HG02885 (cell line): Measurements from ENCODE around the gene AKR7A2.

ENCODE experiments used
- ATAC-seq: cut with Tn5 transposase; IDR thresholded peaks from one replicate; pipeline ENCODE4 v1.9.1; 2021; ENCODE audit warnings: mild to moderate bottlenecking; ENCODE audit not compliant: unreplicated experiment, poor library complexity

AKR7A2 gene

DNA sequence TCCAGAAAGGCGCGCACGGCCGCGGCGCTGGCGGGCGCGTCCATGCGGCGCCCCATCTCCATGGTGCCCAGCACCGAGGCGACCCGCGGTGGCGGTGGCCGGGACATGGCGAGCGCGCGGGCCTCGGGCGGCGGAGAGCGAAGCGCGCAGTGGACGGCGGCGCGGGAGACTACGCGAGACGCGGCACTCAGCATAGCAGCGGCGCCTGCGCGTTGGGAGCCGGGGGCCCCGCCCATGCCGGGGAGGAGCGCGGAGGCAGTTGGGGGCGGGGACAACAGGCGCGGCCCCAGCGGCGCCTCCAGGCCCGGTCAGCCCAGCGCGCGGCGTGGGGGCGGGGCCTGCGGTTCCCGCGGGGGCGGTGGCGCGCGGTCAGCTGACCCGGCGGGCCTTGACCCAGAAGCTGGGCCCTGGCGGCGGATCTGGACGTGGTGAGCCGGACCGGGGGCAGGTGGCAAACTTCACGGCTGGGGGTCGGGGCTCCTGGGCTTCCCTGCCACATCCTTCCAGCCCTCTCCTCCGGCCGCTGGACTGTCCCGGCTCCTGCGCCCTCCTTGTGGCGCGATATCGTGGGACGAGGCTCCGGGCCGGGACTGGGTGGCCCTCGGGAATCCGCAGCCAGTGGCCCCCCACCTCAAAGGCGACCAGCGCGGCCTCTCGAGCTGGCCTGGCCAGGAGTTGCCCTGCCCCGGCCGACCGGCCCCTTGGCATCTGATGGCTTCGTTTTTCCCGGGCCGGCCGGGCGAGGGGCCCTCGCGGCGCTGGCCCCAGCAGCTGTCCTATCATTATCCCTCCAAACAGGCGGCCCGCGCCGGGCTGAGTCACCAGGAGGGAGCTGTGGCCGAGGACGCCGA, at the start of gene AKR7A2, which contains the start of gene SLC66A1:
Gene AKR7A2, minus strand, starts transcription at position 214 of the 851 bp plus-strand sequence. Its CDS starts 20 bp downstream, at position 194.
Gene SLC66A1, plus strand, starts transcription at position 396 of the 851 bp plus-strand sequence. CDS start 5,352 bp downstream, outside the sequence.
- ATAC-seq, result peak; percentile 78

DNA sequence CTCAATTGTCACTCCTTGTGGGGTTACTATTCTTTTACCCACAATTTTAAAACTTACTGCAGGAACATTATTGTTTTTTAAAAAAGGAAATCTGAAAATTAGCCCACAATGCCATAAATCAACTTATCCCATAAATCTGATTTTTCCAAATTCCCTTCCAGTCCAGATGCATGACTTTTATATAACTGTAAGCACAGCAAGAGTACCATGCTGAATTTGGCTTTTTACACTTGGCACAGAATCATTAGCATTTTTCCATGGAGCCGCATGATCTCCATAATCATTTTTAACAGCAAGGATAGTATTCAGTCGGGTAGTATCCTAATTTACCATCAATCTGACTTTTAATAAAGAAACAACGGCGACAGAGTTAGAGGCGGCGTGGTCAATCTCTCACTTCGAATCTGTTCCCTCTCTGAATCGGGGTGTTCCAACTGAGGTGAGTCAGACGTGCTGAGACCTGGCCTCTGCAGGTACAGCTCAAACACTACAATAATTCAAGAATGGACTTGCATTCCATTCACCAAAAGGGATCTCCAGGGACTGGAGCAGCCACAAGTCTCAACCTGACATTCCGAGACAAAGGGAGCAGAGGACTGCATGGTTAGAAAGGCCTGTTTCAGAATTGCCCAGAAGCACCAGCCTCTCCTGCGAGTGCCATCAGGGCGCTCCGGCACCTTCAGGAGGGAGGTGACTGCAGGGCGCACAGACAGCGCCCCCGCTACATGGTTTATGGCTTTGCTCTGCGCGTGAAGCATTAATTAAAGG, 49.1 kb upstream of the AKR7A2 start:
- ATAC-seq, result no peak

DNA sequence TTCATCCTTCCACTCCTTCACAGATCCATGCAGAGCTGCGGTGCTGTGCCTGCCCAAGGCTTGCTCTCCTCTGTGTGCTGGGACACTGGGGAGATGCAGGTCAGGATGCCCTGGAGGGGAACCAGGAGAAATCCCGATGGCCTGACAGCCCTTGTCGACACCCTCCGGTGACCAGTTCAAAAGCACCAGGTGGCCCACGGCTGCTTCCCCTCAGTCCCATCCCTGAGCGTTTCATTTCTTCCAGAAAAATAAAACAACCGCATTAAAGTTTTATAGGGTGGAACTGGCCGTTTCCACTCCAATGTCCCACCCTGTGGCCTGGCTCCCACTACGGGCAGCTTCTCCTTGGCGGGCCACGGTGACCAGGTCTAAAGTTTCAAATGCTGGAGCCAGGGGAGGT, 48.5 kb upstream of the AKR7A2 start:
- no peak for ATAC-seq

DNA sequence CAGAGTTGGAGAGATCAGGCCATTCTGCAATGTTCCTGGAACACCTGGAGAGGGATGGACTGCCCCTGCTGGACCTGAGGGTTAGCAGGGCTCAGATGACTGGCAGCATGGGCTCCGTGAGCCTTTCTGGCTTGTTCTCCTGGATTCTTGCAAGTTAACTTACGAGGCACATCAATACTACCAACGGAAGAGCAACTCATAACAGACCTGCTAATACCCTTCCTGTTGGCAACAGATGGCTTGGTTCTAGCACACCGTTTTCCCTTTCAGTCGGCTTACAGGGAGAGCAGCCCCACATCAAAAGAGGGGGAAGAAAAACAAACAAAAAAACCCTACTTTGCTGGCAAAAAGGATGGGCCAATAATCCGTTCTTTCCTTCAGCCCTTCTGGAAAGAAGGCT, 48.1 kb upstream of the AKR7A2 start:
- ATAC-seq, result no peak

DNA sequence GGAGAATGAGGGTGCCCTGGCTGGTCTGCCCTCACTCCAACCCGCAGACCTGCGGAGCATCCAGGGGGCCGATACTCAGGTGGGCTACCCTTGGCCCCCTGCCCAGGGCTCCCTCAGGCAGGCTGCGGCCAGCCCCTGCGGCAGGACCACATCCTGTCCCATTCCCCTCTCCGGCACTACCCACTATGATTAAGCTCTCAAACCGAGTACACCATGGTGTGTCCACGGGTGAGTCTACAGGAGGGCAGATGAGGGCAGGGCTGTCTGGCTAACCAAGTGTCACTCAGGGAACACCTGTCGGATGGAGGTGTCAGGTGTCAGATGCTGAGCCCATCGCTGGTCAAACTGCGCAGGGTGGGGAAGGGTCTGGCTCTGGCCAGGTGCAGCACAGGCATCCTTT, 47.4 kb upstream of the AKR7A2 start:
- no peak for ATAC-seq

DNA sequence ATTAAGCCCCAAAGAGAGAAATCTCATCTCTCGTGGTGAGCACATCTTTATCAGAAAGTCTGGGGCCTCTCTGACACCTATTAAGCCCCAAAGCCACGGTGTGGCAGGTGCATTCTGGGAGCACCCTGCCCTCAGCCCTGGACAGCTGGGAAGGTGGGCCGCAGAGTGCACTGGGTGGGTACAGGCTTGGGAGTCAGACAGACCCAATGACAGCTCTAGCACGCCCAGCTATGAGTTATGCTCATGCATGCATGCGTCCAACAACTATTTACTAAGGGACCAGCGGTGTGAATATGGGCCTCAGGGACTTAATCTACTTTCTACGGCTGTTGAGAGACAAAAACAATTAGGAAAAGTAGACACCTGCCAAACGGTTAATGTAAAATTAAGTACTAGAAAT, 46.8 kb upstream of the AKR7A2 start:
- ATAC-seq, result no peak

DNA sequence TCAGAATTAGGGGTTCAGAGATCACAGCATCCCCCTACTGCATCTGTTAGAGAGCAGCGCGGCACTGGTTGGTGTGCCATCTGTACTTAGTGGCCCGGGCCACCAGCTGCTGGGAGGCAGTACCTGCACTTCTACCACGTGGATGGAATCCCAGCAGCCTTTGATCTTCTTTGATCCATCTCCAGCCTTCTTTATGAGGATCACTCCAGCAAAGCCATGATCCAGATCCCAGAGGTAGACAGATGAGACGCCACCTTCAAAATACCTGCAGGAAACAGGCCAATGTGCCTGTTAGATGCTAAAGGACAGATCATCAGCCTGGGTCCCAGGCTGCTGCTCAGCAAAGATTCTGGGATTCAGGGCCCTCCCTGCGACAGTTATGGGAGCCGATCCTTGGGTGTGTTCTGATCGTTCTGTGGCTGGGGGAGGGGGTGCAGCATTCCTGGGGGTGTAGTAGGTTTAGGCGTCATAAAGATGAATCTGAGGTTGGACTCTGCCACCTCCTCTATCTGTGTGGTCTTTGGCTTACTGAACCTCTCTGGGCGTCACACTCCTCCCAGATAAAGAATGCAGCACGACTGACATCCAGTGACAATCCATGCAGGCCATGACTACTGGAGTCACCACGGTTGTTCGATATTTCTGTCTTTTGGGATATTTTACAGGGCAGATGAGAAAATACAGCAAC, 45.5 kb upstream of the AKR7A2 start:
- ATAC-seq, result no peak

DNA sequence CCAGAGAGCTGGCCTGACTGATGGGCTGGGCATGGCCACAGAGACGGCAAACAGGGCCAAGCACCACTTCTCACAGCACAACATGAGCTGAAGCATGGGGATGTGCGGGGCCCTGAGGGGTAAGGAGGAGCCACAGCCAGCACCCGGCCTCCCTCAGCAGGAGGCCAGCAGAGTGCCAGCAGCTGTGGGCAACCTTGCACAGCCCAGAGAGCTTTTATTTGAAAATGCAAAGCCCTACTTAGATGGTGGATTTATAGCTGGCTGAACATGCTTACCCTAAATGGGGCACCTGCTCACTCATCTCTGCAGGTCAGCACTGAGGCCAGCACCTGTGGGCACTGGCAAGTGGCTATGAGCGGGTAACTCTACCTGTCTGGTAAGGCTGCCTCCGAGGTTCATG, 44.3 kb upstream of the AKR7A2 start:
- ATAC-seq, result no peak

DNA sequence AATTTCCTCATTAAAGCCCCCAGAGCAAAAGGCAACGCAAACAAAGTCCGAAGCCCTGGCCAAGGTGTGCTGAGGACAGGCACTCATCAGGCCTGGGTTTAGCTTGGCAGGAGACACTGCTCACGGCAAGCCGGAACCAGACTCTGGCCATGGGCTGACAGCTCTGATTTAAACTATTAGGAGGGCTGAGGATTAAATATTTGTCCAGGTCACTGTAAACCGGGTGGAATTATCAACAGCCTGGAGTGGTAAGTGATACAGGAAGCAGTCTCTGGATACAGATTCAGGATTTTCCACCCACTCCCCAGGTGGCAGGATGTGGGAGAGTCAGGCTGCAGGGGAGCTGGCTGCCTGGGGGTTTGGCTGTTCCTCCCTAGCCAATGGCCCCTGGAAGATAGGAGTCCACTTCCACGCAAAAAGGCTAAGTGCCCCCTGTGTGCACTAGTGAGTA, 42.6 kb upstream of the AKR7A2 start:
- ATAC-seq, result no peak

DNA sequence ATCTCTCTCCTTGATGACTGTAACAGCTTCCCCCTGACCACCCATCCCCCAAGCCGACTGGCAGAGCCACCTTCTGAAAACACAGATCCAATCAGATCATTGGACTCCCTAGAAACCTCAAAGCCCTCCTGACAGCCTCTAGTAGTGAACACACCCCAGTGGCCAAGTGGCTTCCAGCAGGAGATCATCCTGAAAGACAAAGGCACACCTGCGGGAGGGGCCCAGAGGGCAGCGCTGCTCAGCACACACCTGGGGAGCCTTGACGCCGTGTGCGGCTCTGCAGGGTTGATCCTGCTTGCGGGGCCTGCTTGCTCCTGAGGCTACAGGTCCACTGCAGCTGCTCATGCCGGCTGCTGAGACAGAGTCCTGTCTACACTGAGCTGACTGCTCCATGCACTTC, 41.7 kb upstream of the AKR7A2 start:
- no peak for ATAC-seq

DNA sequence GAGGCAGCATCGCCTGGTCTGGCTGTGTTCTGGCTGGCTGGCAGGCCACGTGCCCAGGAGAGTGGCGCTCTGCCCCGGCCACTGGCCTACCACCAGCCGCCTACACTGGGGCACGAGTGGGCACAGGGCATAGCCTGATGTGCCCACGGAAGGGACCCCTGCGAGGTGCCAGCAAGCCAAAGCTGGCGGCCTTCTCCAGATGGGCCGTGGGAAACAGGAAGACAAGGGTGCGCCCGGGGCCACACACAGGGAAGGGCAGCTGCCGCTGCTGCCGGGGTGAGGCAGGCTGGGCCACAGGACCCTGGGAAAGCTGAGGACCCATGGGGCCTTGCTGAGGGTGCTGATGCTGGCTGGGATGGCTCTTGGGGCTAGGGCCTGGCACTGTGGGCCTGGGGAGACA, 40.9 kb upstream of the AKR7A2 start:
- ATAC-seq, result no peak

DNA sequence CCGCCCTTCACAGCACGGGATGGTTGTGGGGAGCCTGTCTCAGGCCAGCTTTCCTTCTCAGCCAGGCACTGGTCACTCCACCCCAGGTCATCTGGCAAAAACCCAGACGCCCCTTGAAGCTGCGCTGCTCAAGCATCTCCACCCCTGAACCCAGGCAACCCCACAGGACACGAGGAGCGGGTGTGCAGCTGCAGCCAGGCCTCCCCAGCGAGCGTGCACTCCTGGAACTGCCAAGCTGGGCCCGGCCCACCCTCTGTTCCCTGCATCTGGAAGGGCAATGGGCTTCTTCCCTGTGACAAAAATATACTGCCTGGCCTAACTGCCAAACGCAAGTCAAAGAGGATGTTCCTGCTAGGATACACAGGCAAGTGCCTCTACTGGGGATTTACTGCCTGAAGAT, 39.9 kb upstream of the AKR7A2 start:
- ATAC-seq, result no peak

DNA sequence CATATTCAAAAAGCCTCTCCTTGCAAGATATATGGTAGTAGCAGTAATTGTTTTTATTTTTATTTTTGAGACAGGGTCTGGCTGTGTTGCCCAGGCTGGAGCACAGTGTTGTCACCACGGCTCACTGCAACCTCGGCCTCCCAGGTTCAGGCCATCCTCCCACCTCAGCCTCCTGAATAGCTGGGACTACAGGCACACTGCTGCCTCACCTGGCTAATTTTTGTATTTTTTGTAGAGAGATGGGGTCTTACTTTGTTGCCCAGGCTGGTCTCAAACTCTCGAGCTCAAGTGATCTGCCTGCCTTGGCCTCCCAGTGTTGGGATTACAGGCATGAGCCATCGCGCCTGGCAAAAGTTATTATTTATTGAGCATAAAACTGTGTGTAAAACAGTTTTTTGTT, 38.6 kb upstream of the AKR7A2 start:
- ATAC-seq, result no peak

DNA sequence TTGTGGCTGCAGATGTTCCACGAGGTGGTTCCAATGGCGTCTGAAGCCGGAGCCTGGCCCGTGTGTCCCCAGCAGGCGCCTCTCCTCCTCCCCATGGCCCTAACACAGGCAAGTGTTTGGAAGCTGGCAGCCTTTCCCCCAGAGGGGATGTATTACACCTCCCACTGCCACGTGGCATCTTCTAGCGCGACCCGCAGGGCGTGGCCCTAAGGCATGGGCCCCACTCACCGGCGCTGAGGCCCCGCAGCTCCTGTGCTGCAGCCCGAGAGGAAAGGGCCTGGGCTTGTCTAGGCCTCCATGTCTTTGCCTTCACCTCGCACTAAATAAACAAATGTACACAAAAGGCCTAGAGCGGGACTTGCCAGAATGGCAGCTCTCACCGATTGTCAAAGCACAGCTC, 38.1 kb upstream of the AKR7A2 start:
- no peak for ATAC-seq

DNA sequence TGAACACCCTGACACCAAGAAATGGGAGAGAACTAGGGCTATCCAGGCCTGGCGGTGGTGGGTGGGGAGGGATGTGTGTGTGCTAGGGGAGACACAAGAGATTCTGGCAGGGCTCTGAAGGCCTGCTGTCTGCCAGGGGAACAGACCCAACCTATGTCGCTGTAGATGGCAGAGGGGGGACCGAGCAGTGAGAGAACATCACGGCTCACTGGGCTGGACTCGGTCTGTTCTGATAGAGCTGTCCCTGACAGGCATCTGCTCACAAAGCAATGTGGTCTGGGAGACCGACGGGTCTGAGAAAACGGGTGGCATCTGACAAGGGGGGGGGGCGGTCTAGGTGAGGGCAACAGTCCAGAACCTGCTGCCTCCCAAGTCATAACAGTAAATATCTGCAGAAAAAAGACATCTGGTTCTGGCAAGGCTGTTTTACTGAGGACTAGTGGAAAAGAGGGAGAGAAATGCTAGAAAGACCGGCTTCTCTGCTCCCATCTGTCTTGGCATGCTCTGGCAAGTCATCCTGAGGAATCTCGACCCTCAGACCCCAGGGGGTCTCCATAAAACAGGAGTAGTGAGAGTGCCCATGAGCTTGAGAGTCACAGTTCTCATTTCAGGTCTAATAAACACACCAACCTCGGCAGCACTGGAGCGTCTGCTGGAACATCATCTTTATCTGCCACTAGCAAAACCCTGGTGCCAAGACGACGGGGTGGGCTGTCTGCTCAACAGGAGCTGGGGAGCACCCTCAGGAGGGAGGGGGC, 36.7 kb upstream of the AKR7A2 start:
- no peak for ATAC-seq

DNA sequence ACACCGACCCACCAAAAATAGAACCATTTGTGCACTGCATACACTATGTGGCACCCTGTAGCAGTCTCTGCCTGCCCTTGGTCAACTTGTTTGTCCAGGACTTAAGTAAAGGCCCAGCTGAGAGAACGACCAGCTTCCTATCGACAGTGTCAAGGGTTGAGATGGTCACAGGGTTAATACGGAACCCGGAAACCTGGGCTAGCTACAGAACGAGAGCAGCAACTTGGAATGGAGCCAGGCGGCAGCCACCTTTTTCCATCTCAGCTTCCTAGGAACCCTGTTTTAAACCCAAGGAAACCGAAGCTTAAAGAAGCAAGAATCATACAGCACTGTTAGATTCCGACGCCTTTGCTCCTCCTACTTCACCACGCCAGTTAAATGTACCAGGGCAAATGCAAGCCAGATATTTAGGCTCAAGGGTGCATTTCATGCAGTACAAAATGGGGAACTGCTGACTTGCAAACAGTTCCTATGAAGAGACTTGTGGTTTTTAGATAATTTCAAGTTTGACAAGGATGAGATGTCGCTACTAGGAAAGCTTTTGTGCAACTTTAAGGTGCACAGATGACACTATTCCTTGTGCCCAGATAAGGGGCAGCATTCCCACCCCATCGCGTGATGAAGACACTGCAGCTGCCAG, 35.7 kb upstream of the AKR7A2 start:
- ATAC-seq, result no peak

DNA sequence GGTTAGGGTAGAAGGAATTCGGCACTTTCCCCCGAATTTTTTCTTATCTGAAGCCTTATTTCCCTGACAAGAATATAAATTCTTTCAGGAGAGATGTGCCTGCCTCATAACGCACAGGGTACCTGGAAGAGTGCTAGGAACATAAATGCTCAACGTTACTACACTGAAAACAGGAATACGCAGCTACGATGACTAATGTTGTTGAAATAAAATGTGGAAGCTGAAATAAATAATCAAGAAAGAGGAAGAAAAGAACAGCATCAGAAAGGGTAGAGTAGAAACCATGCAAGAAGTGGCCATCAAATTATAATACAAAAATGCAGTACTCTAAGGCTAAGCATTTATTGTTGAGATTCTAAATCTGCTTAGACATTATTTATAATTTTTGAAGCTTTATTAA, 34.1 kb upstream of the AKR7A2 start:
- no peak for ATAC-seq

DNA sequence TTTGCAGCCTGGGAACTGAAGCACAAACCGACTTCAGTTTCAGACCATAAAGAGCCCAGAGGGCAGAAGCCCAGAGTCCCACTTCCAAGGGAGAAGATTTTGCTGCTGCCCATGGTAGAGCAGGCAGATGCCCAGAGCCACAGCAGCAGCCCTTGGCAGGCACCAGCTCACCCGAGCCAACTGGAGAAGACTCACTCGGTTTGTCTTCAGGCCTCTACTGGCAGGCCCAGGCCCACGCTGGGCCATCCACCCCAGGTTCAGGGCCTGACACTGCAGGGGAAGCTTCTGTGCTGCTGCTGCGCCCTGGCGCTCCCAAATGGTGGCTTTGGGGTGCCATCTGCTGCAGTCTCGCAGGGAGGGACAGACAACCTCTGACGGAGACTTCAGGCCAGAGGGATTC, 33.4 kb upstream of the AKR7A2 start:
- no peak for ATAC-seq

DNA sequence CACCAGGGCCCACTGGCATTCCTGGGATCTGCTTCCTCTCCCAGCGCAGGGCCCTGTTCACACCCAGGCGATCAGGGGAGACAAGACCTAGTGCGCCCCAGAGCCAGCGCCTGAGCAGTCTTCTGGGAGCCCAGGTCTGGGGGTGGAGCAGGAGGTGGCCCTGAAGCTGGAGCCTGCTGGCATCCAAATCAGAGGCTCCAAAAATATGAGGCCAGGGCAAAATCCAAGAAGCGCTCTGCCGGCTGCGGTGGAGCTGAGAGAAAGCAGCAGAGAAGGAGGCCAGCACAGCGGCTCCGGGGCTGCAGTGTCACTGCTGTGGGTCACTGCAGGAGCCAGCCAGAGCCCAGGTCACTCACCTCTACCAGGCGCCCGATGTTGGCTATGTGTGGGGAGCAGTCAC, 32.9 kb upstream of the AKR7A2 start:
- no peak for ATAC-seq

DNA sequence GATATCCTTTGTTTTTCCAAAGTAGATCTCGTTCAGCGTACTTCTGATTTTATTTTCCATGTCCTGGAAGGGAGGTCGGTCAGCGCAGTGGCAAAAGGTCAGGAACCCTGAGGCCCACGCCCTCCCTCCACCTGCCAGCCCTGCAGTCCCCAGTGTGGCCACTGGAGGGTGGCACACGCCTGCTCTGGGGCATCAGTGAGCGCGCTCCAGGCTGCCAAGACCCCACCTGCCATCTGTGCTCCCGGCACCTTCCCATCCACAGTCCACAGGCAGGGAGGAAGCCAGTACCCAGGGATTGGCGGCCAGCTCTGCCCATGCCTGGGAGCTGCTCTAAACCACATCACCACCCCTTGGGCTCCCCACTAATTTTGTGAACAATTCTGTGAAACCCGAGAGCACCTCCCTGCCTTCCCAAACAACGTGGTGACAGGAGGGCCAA, 32.4 kb upstream of the AKR7A2 start:
- no peak for ATAC-seq
